Measurements from ENCODE around the gene CCDC184. TPM values are rescaled to one million over a fixed set of nuclear protein-coding genes. Genes with fewer than 3 reads are reported as not detected.
A peak's percentile ranks its signal among the peaks of the same experiment; 100 is the strongest.

CCDC184 gene
- total and polyA plus RNA-seq, 2 experiments from 2014 or later, result 4.8 to 13.8 TPM

GRCh38 chr12:48175613-48176416 lies 7.6 kb upstream of the CCDC184 start:
- Histone ChIP-seq H3K27me3 (peaks cover 8% of the 10 kb centered on the region), H3K4me2 (peak overlapping the region; percentile 61), H3K79me2 (no peaks in the 10 kb centered on the region), H4K20me1 (ENCODE audit: insufficient read depth, poor library complexity, severe bottlenecking) (no peaks in the 10 kb centered on the region), H3K27ac (peak overlapping the region; percentile 61), H3K4me1 (ENCODE audit: insufficient read depth) (peaks cover 16% of the 10 kb centered on the region), H3K9me2 (replicated peaks; ENCODE audit: insufficient read depth) (no peaks in the 10 kb centered on the region), H3K36me3 (replicated peaks; ENCODE audit: insufficient read depth, low read depth) (no peaks in the 10 kb centered on the region), H3K4me3 (no peak overlapping the region), H3K9me3 (ENCODE audit: low read depth) (no peaks in the 10 kb centered on the region), H2AFZ (peak overlapping the region; percentile 22)
- TF ChIP-seq EZH2phosphoT487 (IDR thresholded peaks at IDR 0.05; ENCODE audit: low read depth, severe bottlenecking, unreplicated experiment), result no peak
- TF ChIP-seq CTCF (IDR thresholded peaks at IDR 0.05; ENCODE audit: poor library complexity), result no peak
- TF ChIP-seq EZH2 (IDR thresholded peaks at IDR 0.05; ENCODE audit: borderline replicate concordance), result no peak
- WGBS (ENCODE audit: low lambda C conversion rate, missing lambda C conversion rate), result 55% methylated on average over 3 of the region's 3 CpGs
- DNase-seq (ENCODE audit: low spot score), result no peak

GRCh38 chr12:48176417-48176751 lies 7.1 kb upstream of the CCDC184 start:
- Histone ChIP-seq H3K4me1 (ENCODE audit: insufficient read depth) (peaks cover 16% of the 10 kb centered on the region), H3K4me3 (no peak overlapping the region), H2AFZ (no peak overlapping the region), H3K27me3 (peaks cover 13% of the 10 kb centered on the region), H3K9me3 (ENCODE audit: low read depth) (no peaks in the 10 kb centered on the region), H3K9me2 (replicated peaks; ENCODE audit: insufficient read depth) (no peaks in the 10 kb centered on the region), H4K20me1 (ENCODE audit: insufficient read depth, poor library complexity, severe bottlenecking) (no peaks in the 10 kb centered on the region), H3K36me3 (replicated peaks; ENCODE audit: insufficient read depth, low read depth) (no peaks in the 10 kb centered on the region), H3K27ac (peak overlapping the region; percentile 61), H3K4me2 (peak overlapping the region; percentile 61), H3K79me2 (no peaks in the 10 kb centered on the region)
- TF ChIP-seq EZH2phosphoT487 (IDR thresholded peaks at IDR 0.05; ENCODE audit: low read depth, severe bottlenecking, unreplicated experiment) (no peak), CTCF (IDR thresholded peaks at IDR 0.05; ENCODE audit: poor library complexity) (no peak), EZH2 (IDR thresholded peaks at IDR 0.05; ENCODE audit: borderline replicate concordance) (no peak)
- no peak for DNase-seq (ENCODE audit: low spot score)

GRCh38 chr12:48177982-48178381 lies 5.5 kb upstream of the CCDC184 start:
- 78% methylated on average over 4 of the region's 4 CpGs for WGBS (ENCODE audit: low lambda C conversion rate, missing lambda C conversion rate)

More at GRCh38 chr12:48177982-48178381, 5.5 kb upstream of the CCDC184 start:
- H3K4me1 ChIP-seq (ENCODE audit: insufficient read depth), result peaks cover 22% of the 10 kb centered on the region
- no peaks in the 10 kb centered on the region for H3K79me2 ChIP-seq
- H3K36me3 ChIP-seq (replicated peaks; ENCODE audit: insufficient read depth, low read depth), result no peaks in the 10 kb centered on the region
- no peaks in the 10 kb centered on the region for H4K20me1 ChIP-seq (ENCODE audit: insufficient read depth, poor library complexity, severe bottlenecking)
- no peak for TF ChIP-seq EZH2 (IDR thresholded peaks at IDR 0.05; ENCODE audit: borderline replicate concordance)
- no peak for TF ChIP-seq EZH2phosphoT487 (IDR thresholded peaks at IDR 0.05; ENCODE audit: low read depth, severe bottlenecking, unreplicated experiment)
- no peak for TF ChIP-seq CTCF (IDR thresholded peaks at IDR 0.05; ENCODE audit: poor library complexity)
- DNase-seq (ENCODE audit: low spot score), result no peak
- H3K9me2 ChIP-seq (replicated peaks; ENCODE audit: insufficient read depth), result no peaks in the 10 kb centered on the region
- no peak overlapping the region for H3K4me2 ChIP-seq
- H3K27me3 ChIP-seq, result peaks cover 28% of the 10 kb centered on the region
- no peak overlapping the region for H2AFZ ChIP-seq
- H3K27ac ChIP-seq, result no peak overlapping the region
- H3K4me3 ChIP-seq, result no peak overlapping the region
- H3K9me3 ChIP-seq (ENCODE audit: low read depth), result no peaks in the 10 kb centered on the region
